NB4 (cell line): ENCODE data around the gene AOAH.
"Not testable (repeated sequence)": the region's sequence is repeated elsewhere in the genome, so short reads cannot be mapped to it uniquely, and the experiment has no call there.

ENCODE experiments used
- DNase-seq: peaks from one replicate; pipeline ENCODE4 v3.0.0; 2010; ENCODE audit warnings: low read depth
- H3K4me3 ChIP-seq: one replicate; pipeline ENCODE4 v1.5.1; 2011; ENCODE audit warnings: mild to moderate bottlenecking, low read depth, low read length, moderate library complexity
- CTCF ChIP-seq: IDR thresholded peaks from one replicate; pipeline ENCODE4 v1.5.1; 2012; ENCODE audit warnings: low read depth, low read length
- MAX ChIP-seq: IDR thresholded peaks from 2 replicates; pipeline ENCODE4 v1.6.1; 2011; ENCODE audit warnings: low read depth, low read length
- MYC ChIP-seq: IDR thresholded peaks from 2 replicates; pipeline ENCODE4 v1.6.1; 2011; ENCODE audit warnings: low read depth, low read length
- POLR2A ChIP-seq: IDR thresholded peaks from 2 replicates; pipeline ENCODE4 v1.6.1; 2011; ENCODE audit warnings: mild to moderate bottlenecking; ENCODE audit not compliant: insufficient read length; ENCODE audit errors: extremely low read depth

The AOAH gene

GRCh38 chr7:36506820-36507219 lies 217.5 kb downstream of the AOAH start:
- no peak for DNase-seq
- TF ChIP-seq CTCF (no peak), MAX (no peak), MYC (no peak), POLR2A (no peak)
- H3K4me3 ChIP-seq, result no peak overlapping the region

GRCh38 chr7:36506130-36506798 lies 218.0 kb downstream of the AOAH start:
- TF ChIP-seq MAX (no peak), POLR2A (no peak), MYC (no peak), CTCF (no peak)
- DNase-seq, result no peak

GRCh38 chr7:36504617-36505016 lies 219.7 kb downstream of the AOAH start:
- not testable (repeated sequence) for H3K4me3 ChIP-seq, DNase-seq

More at GRCh38 chr7:36506130-36506798, 218.0 kb downstream of the AOAH start:
- no peak overlapping the region for H3K4me3 ChIP-seq

GRCh38 chr7:36504216-36504615 lies 220.1 kb downstream of the AOAH start:
- not testable (repeated sequence) for H3K4me3 ChIP-seq, DNase-seq

- no peak for TF ChIP-seq POLR2A
- TF ChIP-seq MAX, result no peak
- TF ChIP-seq CTCF, result no peak
- no peak for TF ChIP-seq MYC
- no peak overlapping the region for H3K4me3 ChIP-seq
- DNase-seq, result no peak
These were observed 226.5 kb downstream of the AOAH start for GRCh38 chr7:36497775-36498174.

- not testable (repeated sequence) for H3K4me3 ChIP-seq, DNase-seq
These were observed 227.1 kb downstream of the AOAH start for GRCh38 chr7:36497176-36497575.

- DNase-seq, result no peak
- TF ChIP-seq POLR2A (no peak), MYC (no peak), MAX (no peak), CTCF (no peak)
- no peak overlapping the region for H3K4me3 ChIP-seq
These were observed 227.7 kb downstream of the AOAH start for GRCh38 chr7:36496576-36496975.

- DNase-seq, result no peak
- H3K4me3 ChIP-seq, result no peak overlapping the region
- no peak for TF ChIP-seq POLR2A
- no peak for TF ChIP-seq MAX
- no peak for TF ChIP-seq CTCF
- TF ChIP-seq MYC, result no peak
These were observed 233.0 kb downstream of the AOAH start for GRCh38 chr7:36491317-36491716.
